ENCODE results near the gene PRDX5. TPM values are rescaled to one million over a fixed set of nuclear protein-coding genes. Genes with fewer than 3 reads are reported as not detected.
"Not testable (repeated sequence)": the region's sequence is repeated elsewhere in the genome, so short reads cannot be mapped to it uniquely, and the experiment has no call there.

PRDX5 gene
- total and polyA plus RNA-seq, 8 donors, result 59.0 to 245 (median 88.6) TPM

- intact Hi-C loops (cut with DNase I), result no loop called here
- Histone ChIP-seq H3K4me1 (peaks cover 5 to 10% (median 8%) of the 10 kb centered on the region in 3 donors), H3K36me3 (no peaks in the 10 kb centered on the region), H3K4me3 (peak overlapping the region; percentile 46 to 71 (median 63)), H3K9me3 (no peaks in the 10 kb centered on the region), H3K27me3 (no peaks in the 10 kb centered on the region), H3K27ac (peak overlapping the region; percentile 75 to 90 (median 86))
- no peak for FAIRE-seq
- ATAC-seq, result peak; percentile 27 to 51 (median 40)
- peak; percentile 85 to 94 (median 86) for DNase-seq
- 0 to 1% methylated on average over 61 to 71 of the region's 71 CpGs for WGBS, 2 donors
- no peak for TF ChIP-seq CTCF (IDR thresholded peaks at IDR 0.05)
These were observed 12.0 kb upstream of the PRDX5 start for GRCh38 chr11:64305691-64306562.

- H3K9me3 ChIP-seq, result no peaks in the 10 kb centered on the region
- H3K4me1 ChIP-seq, result peaks cover 5 to 10% (median 8%) of the 10 kb centered on the region in 3 donors
- intact Hi-C loops (cut with DNase I), result no loop called here
- FAIRE-seq (no peak), ATAC-seq (no peak), DNase-seq (peak in 1 of 6 donors; percentile 83)
- no peak for TF ChIP-seq CTCF (IDR thresholded peaks at IDR 0.05)
- peak overlapping the region; percentile 46 to 71 (median 63) for H3K4me3 ChIP-seq
- no peaks in the 10 kb centered on the region for H3K36me3 ChIP-seq
- no peaks in the 10 kb centered on the region for H3K27me3 ChIP-seq
- 10 to 13% methylated on average over 9 of the region's 9 CpGs for WGBS, 2 donors
- H3K27ac ChIP-seq, result peak overlapping the region; percentile 75 to 90 (median 86)
These were observed 11.4 kb upstream of the PRDX5 start for GRCh38 chr11:64306563-64306875.

GRCh38 chr11:64306876-64307622 lies 10.9 kb upstream of the PRDX5 start:
- Histone ChIP-seq H3K4me1 (peaks cover 5 to 10% (median 8%) of the 10 kb centered on the region in 3 donors), H3K4me3 (peak overlapping the region in 3 of 4 donors; percentile 57 to 71 (median 69)), H3K27ac (peak overlapping the region; percentile 75 to 90 (median 86)), H3K27me3 (no peaks in the 10 kb centered on the region), H3K9me3 (no peaks in the 10 kb centered on the region), H3K36me3 (no peaks in the 10 kb centered on the region)
- FAIRE-seq (no peak), DNase-seq (peak in 4 of 6 donors; percentile 63 to 85 (median 72)), ATAC-seq (peak in 1 of 4 donors; percentile 4)
- no peak for TF ChIP-seq CTCF (IDR thresholded peaks at IDR 0.05)
- intact Hi-C loops (cut with DNase I), result no loop called here
- WGBS, 2 donors, result 66 to 67% methylated on average over 14 to 15 of the region's 15 CpGs

- FAIRE-seq, ATAC-seq: not testable (repeated sequence)
These were observed 10.1 kb upstream of the PRDX5 start for GRCh38 chr11:64307795-64308194.

GRCh38 chr11:64312947-64313346 lies 5.0 kb upstream of the PRDX5 start:
- Histone ChIP-seq H3K4me3 (no peak overlapping the region), H3K4me1 (peaks cover 0 to 7% (median 4%) of the 10 kb centered on the region in 3 donors), H3K27ac (no peak overlapping the region), H3K27me3 (no peaks in the 10 kb centered on the region), H3K9me3 (no peaks in the 10 kb centered on the region), H3K36me3 (peaks cover 0 to 16% (median 10%) of the 10 kb centered on the region in 3 donors)
- FAIRE-seq, result no peak
- DNase-seq, result peak in 1 of 6 donors; percentile 19
- 89 to 93% methylated on average over 10 of the region's 10 CpGs for WGBS, 2 donors
- no peak for ATAC-seq
- no peak for TF ChIP-seq CTCF (IDR thresholded peaks at IDR 0.05)
- intact Hi-C loops (cut with DNase I), result no loop called here

More at GRCh38 chr11:64307795-64308194, 10.1 kb upstream of the PRDX5 start:
- H3K4me1 ChIP-seq, result peaks cover 5 to 10% (median 8%) of the 10 kb centered on the region in 3 donors
- WGBS, 2 donors, result 88 to 93% methylated on average over 5 of the region's 5 CpGs
- intact Hi-C loops (cut with DNase I); H3K36me3 ChIP-seq; H3K9me3 ChIP-seq; H3K4me3 ChIP-seq; H3K27ac ChIP-seq; DNase-seq; H3K27me3 ChIP-seq: not testable (repeated sequence)
